ENCODE results near the gene C15orf62. TPM values are rescaled to one million over a fixed set of nuclear protein-coding genes. Genes with fewer than 3 reads are reported as not detected.
A peak's percentile ranks its signal among the peaks of the same experiment; 100 is the strongest.

C15orf62 gene, protein sequence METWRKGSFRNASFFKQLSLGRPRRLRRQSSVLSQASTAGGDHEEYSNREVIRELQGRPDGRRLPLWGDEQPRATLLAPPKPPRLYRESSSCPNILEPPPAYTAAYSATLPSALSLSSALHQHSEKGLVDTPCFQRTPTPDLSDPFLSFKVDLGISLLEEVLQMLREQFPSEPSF
- polyA plus RNA-seq (2012; rRNA removed): 0.06 TPM in 1 of 2 replicates, not detected in the other
- polyA plus RNA-seq (2012; cell fraction: cytosol; rRNA removed): 0.01 and 0.03 TPM in 2 replicates
- polyA plus RNA-seq (2012; cell fraction: nucleus; rRNA removed): 0.08 and 0.19 TPM in 2 replicates

GRCh38 chr15:40769274-40770146 is at the start of gene C15orf62:
TSS of gene C15orf62 (plus strand) at chr15:40769980. CDS start at chr15:40770496, 516 bp downstream.
- Histone ChIP-seq H3K36me3 (replicated peaks in 1 of 2; ENCODE audit: control insufficient read depth in 1 of 2, insufficient read depth in 2 of 2, low read length in 1 of 2) (peaks cover under 1 to 25% of the 10 kb centered on the region in 2 experiments), H3K4me1 (ENCODE audit: control insufficient read depth in 1 of 2, insufficient read depth in 2 of 2, low read depth in 1 of 2, low read length in 1 of 2) (peaks cover 36 to 73% of the 10 kb centered on the region in 2 experiments; a peak in 3 of 4 replicates), H3F3A (replicated peaks; ENCODE audit: insufficient read depth) (peaks cover 12% of the 10 kb centered on the region), H3K4me3 (ENCODE audit: low read depth in 2 of 2, low read length in 1 of 2) (no peak within 1 kb of the TSS), H3K9me2 (no peaks in the 10 kb centered on the region), H3K4me2 (peak within 1 kb of the TSS; percentile 59; the same call in 1 of the 2 replicates), H3K9me3 (no peaks in the 10 kb centered on the region), H3K79me2 (ENCODE audit: insufficient read depth) (no peaks in the 10 kb centered on the region), H2AFZ (ENCODE audit: low read depth) (no peak within 1 kb of the TSS), H3K27me3 (ENCODE audit: insufficient read depth) (no peaks in the 10 kb centered on the region), H4K20me1 (ENCODE audit: insufficient read depth) (no peaks in the 10 kb centered on the region), H3K9ac (no peak within 1 kb of the TSS), H3K27ac (ENCODE audit: low read depth in 2 of 2, low read length in 1 of 2) (peak within 1 kb of the TSS; percentile 39 to 83)
- ChIA-PET CTCF (interaction anchor here (1.0 to 31.8 kb wide), 4 partner anchors 9 to 24 kb away, joined by 3 to 555 read pairs (median 61); partner anchors contain the start of gene RMDN3), POLR2A (interaction anchor here (1.1 to 1.8 kb wide), 4 partner anchors 13 to 25 kb away, joined by 3 to 6 read pairs (median 4); no protein-coding TSS in a partner anchor)
- 37% methylated on average over 16 of the region's 28 CpGs for WGBS (ENCODE audit: low lambda C conversion rate)
- DNase-seq: peak; percentile 75
- TF ChIP-seq YY1 (IDR thresholded peaks at IDR 0.05; ENCODE audit: low read depth): no peak
- no peak for TF ChIP-seq CTCF (IDR thresholded peaks at IDR 0.05)
- TF ChIP-seq, protein P1, sequence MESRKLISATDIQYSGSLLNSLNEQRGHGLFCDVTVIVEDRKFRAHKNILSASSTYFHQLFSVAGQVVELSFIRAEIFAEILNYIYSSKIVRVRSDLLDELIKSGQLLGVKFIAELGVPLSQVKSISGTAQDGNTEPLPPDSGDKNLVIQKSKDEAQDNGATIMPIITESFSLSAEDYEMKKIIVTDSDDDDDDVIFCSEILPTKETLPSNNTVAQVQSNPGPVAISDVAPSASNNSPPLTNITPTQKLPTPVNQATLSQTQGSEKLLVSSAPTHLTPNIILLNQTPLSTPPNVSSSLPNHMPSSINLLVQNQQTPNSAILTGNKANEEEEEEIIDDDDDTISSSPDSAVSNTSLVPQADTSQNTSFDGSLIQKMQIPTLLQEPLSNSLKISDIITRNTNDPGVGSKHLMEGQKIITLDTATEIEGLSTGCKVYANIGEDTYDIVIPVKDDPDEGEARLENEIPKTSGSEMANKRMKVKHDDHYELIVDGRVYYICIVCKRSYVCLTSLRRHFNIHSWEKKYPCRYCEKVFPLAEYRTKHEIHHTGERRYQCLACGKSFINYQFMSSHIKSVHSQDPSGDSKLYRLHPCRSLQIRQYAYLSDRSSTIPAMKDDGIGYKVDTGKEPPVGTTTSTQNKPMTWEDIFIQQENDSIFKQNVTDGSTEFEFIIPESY (IDR thresholded peaks at IDR 0.05; ENCODE audit: borderline replicate concordance, low read depth): no peak
- TF ChIP-seq TEAD4 (IDR thresholded peaks at IDR 0.05; ENCODE audit: borderline replicate concordance, insufficient read depth): no peak
- peak; percentile 47 for TF ChIP-seq PBX3 (IDR thresholded peaks at IDR 0.05)
- TF ChIP-seq, protein P2, sequence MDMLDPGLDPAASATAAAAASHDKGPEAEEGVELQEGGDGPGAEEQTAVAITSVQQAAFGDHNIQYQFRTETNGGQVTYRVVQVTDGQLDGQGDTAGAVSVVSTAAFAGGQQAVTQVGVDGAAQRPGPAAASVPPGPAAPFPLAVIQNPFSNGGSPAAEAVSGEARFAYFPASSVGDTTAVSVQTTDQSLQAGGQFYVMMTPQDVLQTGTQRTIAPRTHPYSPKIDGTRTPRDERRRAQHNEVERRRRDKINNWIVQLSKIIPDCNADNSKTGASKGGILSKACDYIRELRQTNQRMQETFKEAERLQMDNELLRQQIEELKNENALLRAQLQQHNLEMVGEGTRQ (IDR thresholded peaks at IDR 0.05; ENCODE audit: borderline replicate concordance, low read depth, low read length): no peak
- TF ChIP-seq GATA2 (CRISPR knock-in tag; IDR thresholded peaks at IDR 0.05): 0 out of 2 replicates have a peak, but pooled peaks have one; percentile 11
- TF ChIP-seq RAD21 (IDR thresholded peaks at IDR 0.05; ENCODE audit: low read length): no peak
- TF ChIP-seq MXI1 (IDR thresholded peaks at IDR 0.05; ENCODE audit: low read depth, low read length): 0 out of 2 replicates have a peak, but pooled peaks have one; percentile 11
- no peak for TF ChIP-seq RXRA (IDR thresholded peaks at IDR 0.05; ENCODE audit: borderline replicate concordance, low read depth)
- no peak for TF ChIP-seq MAX (IDR thresholded peaks at IDR 0.05; ENCODE audit: low read depth)
- no peak for TF ChIP-seq EZH2phosphoT487 (IDR thresholded peaks at IDR 0.05; ENCODE audit: borderline replicate concordance, low read depth)
- TF ChIP-seq SMC3 (IDR thresholded peaks at IDR 0.05; ENCODE audit: low read depth, low read length): no peak; the same call in 1 of the 2 replicates
- no peak for TF ChIP-seq FOXM1 (IDR thresholded peaks at IDR 0.05; ENCODE audit: low read depth)
- TF ChIP-seq IRF3 (IDR thresholded peaks at IDR 0.05; ENCODE audit: low read depth, low read length): no peak
- TF ChIP-seq JUND (IDR thresholded peaks at IDR 0.05): peak; percentile 43; the same call in 1 of the 2 replicates
- TF ChIP-seq SIN3A (IDR thresholded peaks at IDR 0.05; ENCODE audit: borderline replicate concordance, low read depth, low read length): peak; percentile 66; the same call in 1 of the 2 replicates
- no peak for TF ChIP-seq CHD2 (IDR thresholded peaks at IDR 0.05; ENCODE audit: low read length, partially characterized antibody)
- TF ChIP-seq RCOR1 (IDR thresholded peaks at IDR 0.05; ENCODE audit: low read length): peak; percentile 3; the same call in 1 of the 2 replicates

Measured in SK-N-SH (cell line).